Measurements from ENCODE around the gene KIAA1549.

KIAA1549 gene

GRCh38 chr7:138974675-138975292 is 6.4 kb downstream of the KIAA1549 start:
- DNase-seq: no peak

- no peak for DNase-seq
Measured at GRCh38 chr7:138974103-138974502, 7.1 kb downstream of the KIAA1549 start.

GRCh38 chr7:138970952-138971351 is 10.2 kb downstream of the KIAA1549 start:
- no peak for DNase-seq

GRCh38 chr7:138970446-138970845 is 10.7 kb downstream of the KIAA1549 start:
- no peak for DNase-seq

- DNase-seq: no peak
Measured at GRCh38 chr7:138967159-138967558, 14.0 kb downstream of the KIAA1549 start.

GRCh38 chr7:138964624-138965436 is 16.4 kb downstream of the KIAA1549 start:
- no peak for DNase-seq

- no peak for DNase-seq
Measured at GRCh38 chr7:138963675-138964074, 17.5 kb downstream of the KIAA1549 start.

- DNase-seq: no peak
Measured at GRCh38 chr7:138962561-138963270, 18.5 kb downstream of the KIAA1549 start.

- DNase-seq: no peak
Measured at GRCh38 chr7:138961159-138961558, 20.0 kb downstream of the KIAA1549 start.

- no peak for DNase-seq
Measured at GRCh38 chr7:138958391-138958956, 22.7 kb downstream of the KIAA1549 start.

- DNase-seq: no peak
Measured at GRCh38 chr7:138957753-138958390, 23.3 kb downstream of the KIAA1549 start.

- no peak for DNase-seq
Measured at GRCh38 chr7:138957217-138957616, 24.0 kb downstream of the KIAA1549 start.

GRCh38 chr7:138954545-138955475 is 26.4 kb downstream of the KIAA1549 start:
- no peak for DNase-seq

GRCh38 chr7:138952791-138953190 is 28.4 kb downstream of the KIAA1549 start:
- DNase-seq: no peak

GRCh38 chr7:138951953-138952352 is 29.2 kb downstream of the KIAA1549 start:
- no peak for DNase-seq

- no peak for DNase-seq
Measured at GRCh38 chr7:138949421-138950088, 31.6 kb downstream of the KIAA1549 start.

- DNase-seq: no peak
Measured at GRCh38 chr7:138948403-138948802, 32.8 kb downstream of the KIAA1549 start.

- no peak for DNase-seq
Measured at GRCh38 chr7:138945821-138946220, 35.4 kb downstream of the KIAA1549 start.

- DNase-seq: no peak
Measured at GRCh38 chr7:138945154-138945553, 36.0 kb downstream of the KIAA1549 start.

GRCh38 chr7:138944592-138944991 is 36.6 kb downstream of the KIAA1549 start:
- DNase-seq: no peak

- no peak for DNase-seq
Measured at GRCh38 chr7:138943061-138943460, 38.1 kb downstream of the KIAA1549 start.
